Measurements from ENCODE around the gene TNPO3. TPM values are rescaled to one million over a fixed set of nuclear protein-coding genes. Genes with fewer than 3 reads are reported as not detected.
A peak's percentile ranks its signal among the peaks of the same experiment; 100 is the strongest.
"Not testable (repeated sequence)": the region's sequence is repeated elsewhere in the genome, so short reads cannot be mapped to it uniquely, and the experiment has no call there.

Gene TNPO3
- total RNA-seq, 1 experiment from 2014 or later = 59.0 TPM

DNA sequence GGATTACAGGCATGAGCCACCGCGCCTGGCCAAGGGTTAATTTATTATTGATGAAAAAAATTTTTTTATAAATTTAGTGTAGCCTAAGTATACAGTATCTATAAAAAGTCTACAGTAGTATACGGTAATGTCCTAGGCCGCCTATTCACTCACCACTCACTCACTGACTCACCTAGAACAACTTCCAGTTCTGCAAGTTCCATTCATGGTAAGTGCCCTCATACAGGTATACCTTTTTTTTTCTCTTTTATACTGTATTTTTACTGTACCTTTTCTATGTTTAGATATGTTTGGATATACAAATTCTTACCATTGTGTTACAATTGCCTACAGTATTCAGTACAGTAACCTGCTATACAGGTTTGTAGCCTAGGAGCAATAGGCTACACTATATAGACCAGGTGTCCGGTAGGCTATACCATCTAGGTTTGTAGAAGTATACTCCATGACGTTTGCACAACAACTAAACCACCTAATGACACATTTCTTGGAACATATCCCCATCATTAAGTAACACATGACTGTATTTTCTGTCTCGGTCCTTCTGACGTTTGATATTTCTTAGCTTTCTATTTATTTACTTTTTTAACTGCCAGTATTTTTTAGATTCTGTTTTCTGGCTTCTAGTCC, 93.8 kb downstream of the TNPO3 start:
- no peak for DNase-seq (ENCODE audit: low read depth)

DNA sequence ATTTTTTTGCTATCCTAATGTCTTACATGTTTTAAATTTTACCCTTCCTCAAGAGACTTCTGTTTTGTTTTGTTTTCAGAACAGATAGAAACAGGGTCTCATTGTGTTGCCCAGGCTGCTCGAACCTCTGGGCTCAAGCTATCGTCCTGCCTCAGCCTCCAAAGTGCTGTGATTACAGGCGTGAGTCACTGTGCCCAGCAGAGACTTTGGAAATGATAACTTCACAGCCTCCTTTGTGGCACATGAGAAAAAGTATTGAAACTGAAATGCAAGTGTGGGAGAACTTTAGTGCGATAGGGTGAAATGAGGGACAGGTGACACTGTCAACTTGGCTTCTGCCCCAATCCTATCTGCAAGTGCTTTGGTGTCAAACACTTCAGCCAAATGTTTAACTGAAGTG, 95.6 kb downstream of the TNPO3 start:
- DNase-seq (ENCODE audit: low read depth) = no peak

DNA sequence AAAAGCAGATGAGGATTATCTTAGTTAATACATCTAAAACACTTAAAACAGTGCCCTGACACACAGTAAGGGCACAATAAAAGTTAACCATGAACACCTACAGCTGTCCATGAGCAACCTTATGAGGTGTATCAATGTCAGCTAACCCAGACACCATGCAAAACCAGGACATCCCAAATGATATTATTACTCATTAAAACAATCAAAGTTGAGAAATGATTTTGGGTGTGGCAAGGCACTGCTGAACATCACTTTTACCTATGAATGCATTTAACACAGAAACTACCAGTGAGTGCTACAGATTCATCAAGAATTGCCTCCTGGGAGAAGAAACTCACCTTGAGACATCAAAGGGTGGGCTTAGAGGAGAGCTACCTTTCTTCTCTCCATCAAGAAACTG, 98.9 kb downstream of the TNPO3 start:
- DNase-seq (ENCODE audit: low read depth) = no peak

DNA sequence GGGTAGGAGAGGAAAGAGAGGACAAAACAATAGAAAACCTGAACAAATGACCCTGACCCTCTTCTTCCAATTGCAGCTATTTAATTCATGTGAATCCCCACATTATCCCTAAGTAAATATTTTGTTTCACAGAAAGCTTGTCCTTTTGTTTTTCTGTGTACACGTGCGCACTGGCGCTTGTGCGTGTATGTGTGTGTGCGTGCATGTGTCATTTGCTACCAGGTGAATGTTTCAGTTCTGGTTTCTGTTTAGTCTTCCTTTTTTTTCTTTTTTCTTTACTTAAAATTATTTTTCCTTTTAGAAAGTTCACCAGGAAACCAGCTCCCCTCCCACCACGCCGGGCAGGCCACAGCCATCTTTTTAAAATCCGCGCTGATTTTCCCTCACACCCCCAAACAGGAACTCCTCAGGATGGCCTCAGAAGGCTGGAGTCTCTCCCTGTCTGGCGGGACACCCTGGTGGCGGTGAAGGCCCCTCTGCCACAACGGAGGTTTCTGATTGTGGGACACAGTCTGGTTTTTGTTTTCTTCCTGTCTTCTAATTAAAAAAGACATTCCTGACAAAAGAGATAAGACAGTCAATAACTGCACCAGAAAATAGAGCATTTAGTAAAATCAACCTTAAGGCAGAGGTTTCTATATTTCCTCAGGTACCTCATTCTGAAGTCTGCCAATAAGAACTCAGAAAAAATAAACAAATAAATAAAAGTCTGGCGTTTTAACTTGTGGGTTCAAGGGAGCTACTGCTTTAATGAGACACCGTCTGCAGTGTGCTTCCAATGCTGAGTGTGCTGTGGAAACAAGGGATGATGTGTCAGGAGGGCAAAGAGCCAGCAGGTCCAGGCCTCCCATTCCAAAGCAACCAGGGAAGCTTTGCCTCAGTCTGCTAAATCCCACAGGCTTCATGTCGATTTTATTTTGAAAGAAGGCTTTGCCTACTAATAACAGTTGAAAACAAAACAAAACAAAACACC, 99.8 kb downstream of the TNPO3 start:
- no peak for DNase-seq (ENCODE audit: low read depth)

DNA sequence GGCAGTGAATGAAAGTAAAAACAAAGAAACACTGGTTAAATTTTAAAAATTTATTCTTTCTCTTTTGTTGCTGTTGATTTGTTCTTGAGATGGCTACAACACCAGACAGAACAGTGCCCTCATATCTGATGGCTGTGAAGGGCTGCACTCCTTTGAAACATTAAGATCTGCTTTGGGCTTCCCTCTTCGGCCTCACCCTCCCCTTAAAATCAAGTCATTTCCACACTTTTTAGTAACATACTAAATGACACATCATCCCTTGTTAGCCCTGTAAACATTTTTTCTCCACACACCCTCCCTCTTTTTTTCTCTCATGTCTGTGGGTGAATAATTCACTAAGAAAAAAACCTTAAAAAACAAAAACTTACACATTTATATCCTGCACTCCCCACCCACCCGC, 100.8 kb downstream of the TNPO3 start:
- no peak for DNase-seq (ENCODE audit: low read depth)

DNA sequence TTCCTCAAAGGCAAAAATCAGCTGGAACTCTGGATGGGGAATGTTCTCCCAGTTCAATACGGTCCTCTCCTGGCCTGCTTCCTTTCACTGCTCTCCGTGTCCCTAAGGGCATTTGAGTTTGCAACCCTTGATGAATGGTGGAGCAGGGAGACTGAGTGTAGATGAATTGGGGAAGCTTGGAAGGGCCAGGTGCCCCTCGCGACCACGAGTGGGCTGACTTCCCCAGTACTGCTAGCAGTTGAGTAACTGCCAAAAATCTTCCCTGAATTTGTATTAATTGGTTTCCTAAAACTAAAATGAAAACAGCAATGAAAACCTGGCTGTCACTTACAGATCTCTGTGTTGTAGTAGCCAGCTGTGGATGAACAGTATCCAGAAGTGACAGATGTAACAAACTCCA, 103.6 kb downstream of the TNPO3 start:
- no peak for DNase-seq (ENCODE audit: low read depth)

DNA sequence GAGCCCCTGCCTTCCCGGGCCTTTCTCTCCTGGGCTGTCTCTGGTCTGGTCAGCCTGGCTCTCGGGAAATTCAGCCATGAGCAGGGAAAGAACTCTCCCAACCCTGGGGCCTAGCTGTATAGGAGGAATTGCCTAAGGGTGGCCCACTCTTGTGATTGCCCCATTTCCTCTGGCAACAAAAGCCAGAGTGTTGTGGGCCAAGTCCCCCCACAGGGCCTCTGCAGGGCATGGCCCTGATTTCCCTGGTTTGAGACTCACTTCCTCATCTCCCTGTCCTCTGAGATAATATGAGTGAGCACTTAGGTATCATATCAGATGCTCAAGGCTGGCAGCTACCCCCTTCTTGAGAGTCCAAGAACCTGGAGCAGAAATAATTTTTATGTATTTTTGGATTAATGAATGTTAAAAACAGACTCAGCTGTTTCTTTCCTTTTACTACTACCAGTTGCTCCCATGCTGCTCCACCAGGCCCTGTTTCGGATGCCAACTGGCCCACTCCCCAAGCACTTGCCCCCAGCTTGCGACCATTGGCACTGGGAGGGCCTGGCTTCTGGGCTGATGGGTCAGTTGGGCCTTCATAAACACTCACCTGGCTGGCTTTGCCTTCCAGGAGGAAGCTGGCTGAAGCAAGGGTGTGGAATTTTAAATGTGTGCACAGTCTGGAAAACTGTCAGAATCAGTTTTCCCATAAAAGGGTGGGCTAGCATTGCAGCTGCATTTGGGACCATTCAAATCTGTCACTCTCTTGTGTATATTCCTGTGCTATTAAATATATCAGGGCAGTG, 105.7 kb downstream of the TNPO3 start:
- DNase-seq (ENCODE audit: low read depth) = no peak

DNA sequence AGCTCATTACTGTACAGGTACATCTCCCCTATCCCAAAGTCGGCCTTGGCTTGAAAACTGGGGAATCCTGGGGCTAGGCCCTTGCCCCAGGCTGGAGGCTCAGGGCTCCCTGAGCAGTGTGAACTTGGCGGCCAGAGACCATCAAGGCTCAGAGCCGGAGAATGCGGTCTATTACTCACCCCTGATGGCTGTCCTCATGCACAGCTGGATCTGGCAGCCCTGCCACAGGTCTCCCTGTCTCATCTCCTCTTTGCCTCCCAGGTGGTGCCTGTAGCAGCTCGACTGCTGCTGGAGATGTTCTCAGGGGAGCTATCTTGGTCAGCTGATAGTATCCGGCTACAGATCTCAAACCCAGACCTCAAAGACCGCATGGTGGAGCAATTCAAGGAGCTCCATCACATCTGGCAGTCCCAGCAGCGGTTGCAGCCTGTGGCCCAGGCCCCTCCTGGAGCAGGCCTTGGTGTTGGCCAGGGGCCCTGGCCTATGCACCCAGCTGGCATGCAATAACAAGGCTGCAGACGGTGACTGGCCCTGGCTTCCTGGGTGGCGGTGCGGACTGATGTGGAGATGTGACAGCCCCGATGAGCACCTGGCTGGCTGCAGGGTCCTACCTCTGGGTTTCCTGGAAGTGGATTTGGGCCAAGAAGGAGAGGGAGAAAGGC, 106.5 kb downstream of the TNPO3 start:
- peak; percentile 40 for DNase-seq (ENCODE audit: low read depth)

DNA sequence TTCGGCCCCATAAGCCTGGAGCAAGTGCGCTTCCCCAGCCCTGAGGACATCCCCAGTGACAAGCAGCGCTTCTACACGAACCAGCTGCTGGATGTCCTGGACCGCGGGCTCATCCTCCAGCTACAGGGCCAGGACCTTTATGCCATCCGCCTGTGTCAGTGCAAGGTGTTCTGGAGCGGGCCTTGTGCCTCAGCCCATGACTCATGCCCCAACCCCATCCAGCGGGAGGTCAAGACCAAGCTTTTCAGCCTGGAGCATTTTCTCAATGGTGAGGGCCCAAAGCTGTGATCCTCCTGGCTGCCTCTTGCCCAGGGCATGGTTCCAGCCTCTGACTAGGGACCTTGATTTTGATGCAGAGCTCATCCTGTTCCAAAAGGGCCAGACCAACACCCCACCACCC, 107.1 kb downstream of the TNPO3 start:
- peak; percentile 61 for DNase-seq (ENCODE audit: low read depth)

DNA sequence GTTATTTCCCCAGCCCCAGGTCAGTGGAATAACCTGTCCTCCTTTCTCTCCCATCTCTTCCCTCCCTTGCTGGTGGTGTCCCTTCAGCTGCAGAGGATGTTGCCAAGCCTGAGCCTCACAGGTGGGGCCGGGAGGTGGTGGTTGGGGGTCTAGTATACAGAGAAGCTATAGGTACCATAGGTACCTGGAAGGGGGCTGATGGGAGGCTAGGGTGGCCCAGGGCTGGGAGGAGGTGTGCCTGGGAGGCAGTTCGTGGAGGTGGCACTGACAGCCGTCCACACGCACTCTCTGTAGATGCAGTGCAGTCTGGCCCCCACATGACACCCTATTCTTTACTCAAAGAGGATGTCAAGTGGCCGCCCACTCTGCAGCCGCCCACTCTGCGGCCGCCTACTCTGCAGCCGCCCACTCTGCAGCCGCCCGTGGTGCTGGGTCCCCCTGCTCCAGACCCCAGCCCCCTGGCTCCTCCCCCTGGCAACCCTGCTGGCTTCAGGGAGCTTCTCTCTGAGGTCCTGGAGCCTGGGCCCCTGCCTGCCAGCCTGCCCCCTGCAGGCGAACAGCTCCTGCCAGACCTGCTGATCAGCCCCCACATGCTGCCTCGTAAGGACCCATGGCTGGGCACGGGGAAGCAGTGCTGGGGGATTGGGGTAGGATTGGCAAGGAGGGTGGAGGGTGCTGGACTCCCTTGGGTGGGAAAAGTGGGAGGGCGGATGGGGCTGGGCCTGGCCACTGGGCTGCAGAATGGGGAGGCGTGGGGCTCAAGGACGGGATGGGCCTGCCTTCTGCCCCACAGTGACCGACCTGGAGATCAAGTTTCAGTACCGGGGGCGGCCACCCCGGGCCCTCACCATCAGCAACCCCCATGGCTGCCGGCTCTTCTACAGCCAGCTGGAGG, 107.7 kb downstream of the TNPO3 start:
- no peak for DNase-seq (ENCODE audit: low read depth)

DNA sequence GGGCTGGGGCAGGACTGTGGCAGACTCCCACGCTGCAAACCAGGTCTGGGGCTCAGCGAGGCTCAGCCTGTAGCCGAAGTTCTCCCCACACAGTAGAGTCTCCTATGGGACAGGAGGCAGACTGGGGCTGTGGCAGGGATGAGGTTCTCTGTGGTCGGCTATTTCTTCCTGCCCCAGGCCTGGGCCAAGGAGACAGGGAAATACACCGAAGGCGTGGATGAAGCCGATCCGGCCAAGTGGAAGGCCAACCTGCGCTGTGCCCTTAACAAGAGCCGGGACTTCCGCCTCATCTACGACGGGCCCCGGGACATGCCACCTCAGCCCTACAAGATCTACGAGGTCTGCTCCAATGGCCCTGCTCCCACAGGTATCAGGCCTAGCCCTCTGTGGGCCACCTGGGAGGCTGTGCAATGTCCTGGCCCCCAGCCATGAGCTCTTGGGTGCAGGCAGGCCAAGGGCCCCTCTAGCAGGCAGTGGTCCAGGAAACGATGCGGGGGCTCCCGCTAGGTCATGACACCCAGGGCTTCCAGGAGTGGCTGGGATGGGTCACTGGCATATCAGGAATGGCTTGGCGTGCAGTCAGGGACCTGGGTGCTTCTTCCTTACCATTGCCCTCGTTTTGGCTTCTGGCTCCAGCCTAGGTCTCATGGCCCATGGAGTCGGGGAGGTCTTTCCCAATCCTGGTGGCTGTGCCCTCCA, 109.1 kb downstream of the TNPO3 start:
- DNase-seq (ENCODE audit: low read depth) = no peak

DNA sequence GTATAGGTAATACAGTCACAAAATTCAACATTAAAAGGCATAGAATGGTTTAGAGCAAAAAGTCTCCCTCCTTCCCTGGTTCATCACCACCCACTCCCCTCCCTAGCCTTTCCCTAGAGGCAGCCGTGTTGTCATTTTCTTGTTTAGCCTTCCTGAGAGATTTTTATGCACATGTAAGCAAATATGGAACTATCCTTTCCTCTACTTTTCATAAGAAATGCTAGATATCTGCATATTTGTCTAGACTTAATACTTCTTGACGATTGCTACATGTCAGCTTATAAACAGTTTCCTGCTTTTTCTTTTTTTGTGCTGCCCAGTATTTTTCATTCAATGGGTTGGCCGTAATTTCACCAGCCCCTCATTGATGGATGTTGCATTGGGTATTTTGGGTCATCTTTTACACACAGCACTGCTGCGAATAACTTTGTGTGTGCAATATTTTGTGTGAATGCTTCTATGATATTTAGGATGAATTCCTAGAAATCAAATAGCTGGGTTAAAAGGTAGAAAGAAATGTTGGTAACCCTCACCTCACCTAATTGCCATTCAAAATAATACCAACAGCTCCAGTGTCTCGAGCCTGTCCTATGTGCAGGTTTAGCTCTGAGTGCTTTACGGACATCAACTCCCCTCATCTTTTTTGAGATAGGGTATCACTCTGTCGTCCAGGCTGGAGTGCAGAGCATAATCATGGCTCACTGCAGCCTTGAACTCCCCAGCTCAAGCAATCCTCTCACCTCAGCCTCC, 110.2 kb downstream of the TNPO3 start:
- no peak for DNase-seq (ENCODE audit: low read depth)

DNA sequence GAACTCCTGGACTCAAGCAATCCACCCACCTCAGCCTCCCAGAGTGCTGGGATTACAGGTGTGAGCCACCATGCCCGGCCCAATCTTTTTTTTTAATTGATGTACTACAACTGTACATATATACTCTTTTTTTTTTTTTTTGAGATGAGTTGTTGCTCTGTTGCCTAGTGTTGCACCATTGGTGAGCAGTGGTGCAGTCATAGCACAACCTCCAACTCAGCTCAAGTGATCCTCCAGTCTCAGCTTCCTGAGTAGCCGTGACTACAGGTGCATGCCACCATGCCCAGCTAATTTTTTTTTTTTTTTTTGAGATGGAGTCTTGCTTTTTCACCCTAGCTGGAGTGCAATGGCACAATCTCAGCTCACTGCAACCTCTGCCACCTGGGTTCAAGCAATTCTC, 111.7 kb downstream of the TNPO3 start:
- not testable (repeated sequence) for DNase-seq (ENCODE audit: low read depth)

DNA sequence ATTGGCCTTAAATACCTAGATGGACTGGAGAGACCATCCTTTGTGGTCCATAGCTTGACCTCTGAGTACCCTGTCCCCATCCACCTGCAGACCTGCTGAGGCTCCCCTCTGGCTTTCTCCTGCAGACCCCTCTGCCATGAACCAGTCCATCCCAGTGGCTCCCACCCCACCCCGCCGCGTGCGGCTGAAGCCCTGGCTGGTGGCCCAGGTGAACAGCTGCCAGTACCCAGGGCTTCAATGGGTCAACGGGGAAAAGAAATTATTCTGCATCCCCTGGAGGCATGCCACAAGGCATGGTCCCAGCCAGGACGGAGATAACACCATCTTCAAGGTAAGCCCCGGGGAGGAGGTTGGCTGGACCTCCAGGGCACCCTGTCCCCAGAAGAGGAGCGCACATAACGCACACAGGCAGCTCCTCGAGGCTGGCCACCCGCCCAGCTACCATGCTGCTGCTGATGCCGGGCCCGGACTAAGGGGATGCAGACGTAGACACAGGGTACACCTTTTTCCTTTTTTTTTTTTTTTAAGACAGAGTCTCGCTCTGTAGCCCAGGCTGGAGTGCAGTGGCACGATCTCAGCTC, 112.9 kb downstream of the TNPO3 start:
- no peak for DNase-seq (ENCODE audit: low read depth)

DNA sequence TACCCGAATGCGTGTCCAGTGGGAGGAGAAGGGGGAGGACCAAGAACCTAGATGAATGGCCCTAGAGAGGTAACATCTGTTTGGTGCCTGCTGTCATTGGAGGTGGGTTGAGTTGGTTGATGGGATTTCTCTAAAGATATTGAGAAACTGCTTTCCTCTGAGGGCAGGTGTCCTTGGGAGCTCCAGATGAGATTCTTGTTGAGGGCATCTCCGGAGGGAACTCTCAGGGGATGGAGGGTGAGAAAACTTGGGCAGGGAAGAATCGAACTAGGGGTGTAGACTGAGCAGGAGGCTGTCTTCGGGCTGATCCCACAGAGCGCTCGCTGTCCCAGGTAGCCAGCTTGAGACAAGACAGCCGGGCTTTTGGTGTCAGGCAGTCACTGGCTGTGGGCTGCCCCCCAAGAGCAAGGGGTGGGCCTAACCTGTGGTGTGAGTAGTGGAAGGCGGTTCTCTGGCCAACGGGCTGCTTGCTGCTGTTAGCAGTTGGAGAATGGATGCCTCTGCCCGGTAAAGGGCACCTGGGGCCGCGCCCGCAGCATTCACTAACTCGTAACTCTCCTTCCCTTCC, 113.5 kb downstream of the TNPO3 start:
- DNase-seq (ENCODE audit: low read depth) = no peak

DNA sequence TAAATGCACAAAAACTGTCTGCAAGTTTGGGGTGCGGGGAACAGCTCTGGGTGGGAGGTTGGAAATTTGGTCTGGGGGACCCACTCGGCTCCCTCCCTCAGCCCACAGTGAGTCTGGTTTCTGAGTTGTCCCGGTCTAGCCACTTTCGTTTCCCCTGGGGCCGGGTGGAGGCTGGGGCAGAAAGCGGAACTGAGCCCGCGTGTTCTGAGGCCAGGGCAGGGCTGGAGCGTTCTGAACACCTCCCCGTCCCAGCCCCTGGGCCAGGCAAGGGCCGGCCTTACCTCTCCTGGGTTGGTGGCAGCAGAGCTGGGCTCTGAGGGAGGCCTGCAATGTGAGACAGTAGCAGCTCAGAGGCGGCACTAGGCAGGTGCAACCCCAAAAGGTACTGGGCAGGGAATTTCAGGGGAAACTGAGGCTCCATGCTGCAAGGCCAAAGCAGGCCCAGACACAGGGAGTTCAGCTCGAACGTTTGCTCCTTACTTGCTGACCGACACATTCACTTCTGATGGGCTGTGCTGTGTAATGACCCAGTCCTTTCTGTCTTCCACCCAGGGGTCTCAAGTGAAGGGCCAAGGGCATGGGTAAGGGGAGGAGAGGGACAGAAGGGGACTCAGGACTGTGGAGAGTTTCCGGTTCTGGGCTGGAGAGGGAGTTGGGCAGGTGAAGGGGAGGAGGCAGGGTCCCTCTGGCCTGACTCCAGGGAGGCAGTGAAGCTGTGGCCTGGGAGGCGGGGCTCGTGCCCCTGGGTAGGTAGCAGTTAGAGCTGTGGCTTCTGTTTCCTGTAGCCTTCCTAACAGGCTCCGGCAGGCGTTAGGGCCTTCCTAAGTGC, 114.2 kb downstream of the TNPO3 start:
- DNase-seq (ENCODE audit: low read depth) = no peak

DNA sequence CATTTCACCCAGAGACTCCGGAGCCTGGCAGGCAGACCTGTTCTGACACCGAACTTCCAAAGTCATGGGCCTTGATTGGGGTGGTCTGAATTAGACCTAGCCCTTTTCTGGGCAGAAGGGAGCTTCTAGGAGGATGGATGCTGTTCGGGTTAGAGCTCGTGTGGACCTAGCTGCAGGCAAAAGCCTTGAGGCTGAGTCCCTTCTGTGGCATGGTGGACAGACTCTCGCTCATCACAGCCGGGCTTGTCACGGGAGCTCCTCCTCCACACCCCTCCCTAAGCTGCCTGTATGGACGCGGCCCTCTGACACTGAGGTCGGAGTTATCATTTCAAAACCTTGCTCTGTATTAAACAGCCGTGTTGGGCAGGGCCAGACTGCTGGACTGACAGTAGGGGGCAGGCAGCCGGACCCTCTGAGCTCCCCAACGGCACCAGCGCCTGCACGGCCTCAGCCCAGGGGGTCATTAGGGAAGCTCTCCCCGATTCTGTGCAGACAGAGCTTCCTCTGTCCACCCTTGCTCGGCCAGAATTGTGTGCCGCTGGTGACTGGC, 115.0 kb downstream of the TNPO3 start:
- DNase-seq (ENCODE audit: low read depth) = no peak

Data from RPMI7951 (cell line).